OCI-M1 (cell line): ENCODE data around the gene KRTAP20-1.

Experiments
- DNase-seq: peaks from one replicate; lab custom pipeline; 2025; lab: John Stamatoyannopoulos, UW

The KRTAP20-1 gene

GRCh38 chr21:30616125-30616524, at the start of gene KRTAP20-1:
Gene KRTAP20-1, plus strand, starts transcription at chr21:30616425. Its CDS starts 30 bp downstream, at chr21:30616455.
- DNase-seq = no peak

GRCh38 chr21:30567617-30568016, 48.6 kb upstream of the KRTAP20-1 start:
- DNase-seq = no peak

- DNase-seq = no peak
These were observed 38.5 kb upstream of the KRTAP20-1 start for GRCh38 chr21:30577766-30578165.

GRCh38 chr21:30579346-30579745, 36.9 kb upstream of the KRTAP20-1 start:
- DNase-seq = no peak

GRCh38 chr21:30580132-30580531, 36.1 kb upstream of the KRTAP20-1 start:
- DNase-seq = no peak

GRCh38 chr21:30582870-30583269, 33.4 kb upstream of the KRTAP20-1 start:
- no peak for DNase-seq

- no peak for DNase-seq
These were observed 25.9 kb upstream of the KRTAP20-1 start, which contains the start of gene KRTAP22-2 for GRCh38 chr21:30590297-30590696. Gene KRTAP22-2, minus strand, starts transcription at chr21:30590397.

GRCh38 chr21:30592140-30592539, 24.1 kb upstream of the KRTAP20-1 start, which contains the start of gene KRTAP6-3:
Gene KRTAP6-3, plus strand, starts transcription at chr21:30592440. Its CDS starts 6 bp downstream, at chr21:30592446.
- DNase-seq = no peak

- no peak for DNase-seq
These were observed 17.4 kb upstream of the KRTAP20-1 start, which contains the start of gene KRTAP6-2 for GRCh38 chr21:30598802-30599201. Gene KRTAP6-2, minus strand, starts transcription at chr21:30598902. Its CDS starts 28 bp downstream, at chr21:30598874.

GRCh38 chr21:30600787-30601186, 15.4 kb upstream of the KRTAP20-1 start, which contains the start of gene KRTAP22-1:
Gene KRTAP22-1, plus strand, starts transcription at chr21:30601087.
- DNase-seq = no peak

GRCh38 chr21:30605968-30606367, 10.3 kb upstream of the KRTAP20-1 start:
- DNase-seq = no peak

GRCh38 chr21:30612132-30612531, 4.1 kb upstream of the KRTAP20-1 start:
- DNase-seq = no peak

GRCh38 chr21:30613836-30614235, 2.4 kb upstream of the KRTAP20-1 start, which contains the start of gene KRTAP6-1:
Gene KRTAP6-1, minus strand, starts transcription at chr21:30613930. Its CDS starts 26 bp downstream, at chr21:30613904.
- no peak for DNase-seq

GRCh38 chr21:30615199-30615598, 1.0 kb upstream of the KRTAP20-1 start:
- no peak for DNase-seq

- peak; percentile 10 for DNase-seq
These were observed 3.9 kb downstream of the KRTAP20-1 start for GRCh38 chr21:30620080-30620479.

- no peak for DNase-seq
These were observed 4.3 kb downstream of the KRTAP20-1 start, which contains the start of gene KRTAP20-4 for GRCh38 chr21:30620522-30620921. Gene KRTAP20-4, plus strand, starts transcription at chr21:30620627.

- no peak for DNase-seq
These were observed 7.1 kb downstream of the KRTAP20-1 start for GRCh38 chr21:30623362-30623761.

GRCh38 chr21:30625449-30626165, 9.4 kb downstream of the KRTAP20-1 start:
- DNase-seq = peak; percentile 2

GRCh38 chr21:30628109-30628508, 11.9 kb downstream of the KRTAP20-1 start:
- no peak for DNase-seq

- DNase-seq = no peak
These were observed 13.0 kb downstream of the KRTAP20-1 start for GRCh38 chr21:30629200-30629599.

- DNase-seq = no peak
These were observed 18.7 kb downstream of the KRTAP20-1 start, which contains the start of gene KRTAP20-2 for GRCh38 chr21:30634906-30635305. Gene KRTAP20-2, plus strand, starts transcription at chr21:30635206. Its CDS starts 58 bp downstream, at chr21:30635264.

GRCh38 chr21:30638686-30639085, 22.5 kb downstream of the KRTAP20-1 start:
- no peak for DNase-seq

- no peak for DNase-seq
These were observed 26.3 kb downstream of the KRTAP20-1 start, which contains the start of gene KRTAP20-3 for GRCh38 chr21:30642564-30642963. Gene KRTAP20-3, plus strand, starts transcription at chr21:30642864.
